AG10803 (cell line): Measurements from ENCODE around the gene WASL.

Experiments used
- DNase-seq: peaks from one replicate; pipeline ENCODE4 v3.0.0; 2010; ENCODE audit warnings: low read depth
- H3K4me3 ChIP-seq: 2 replicates; pipeline ENCODE4 v1.5.1; 2011; ENCODE audit warnings: mild to moderate bottlenecking, low read length, control low read depth
- TF ChIP-seq, protein P1 (sequence below): conservative IDR thresholded peaks from 2 replicates; pipeline ENCODE4 v1.5.1; 2011; ENCODE audit warnings: mild to moderate bottlenecking, low read length, control low read depth, inconsistent platforms

Gene WASL

DNA sequence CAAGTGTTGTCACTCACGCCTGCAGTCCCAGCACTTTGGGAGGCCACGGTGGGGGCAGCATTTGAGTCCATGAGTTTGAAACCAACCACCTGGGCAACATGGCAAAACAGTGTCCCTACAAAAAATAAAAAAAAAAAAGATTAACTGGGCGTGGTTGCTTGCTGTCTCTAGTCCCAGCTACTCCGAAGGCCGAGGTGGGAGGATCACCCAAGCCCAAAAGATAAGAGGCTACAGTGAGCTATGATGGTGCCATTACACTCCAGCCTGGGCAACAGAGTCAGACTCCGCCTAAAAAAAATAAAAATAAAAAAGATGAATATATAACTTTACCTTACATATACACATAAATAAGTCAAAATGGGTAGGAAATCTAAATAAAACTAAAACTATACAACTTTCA, 95.6 kb downstream of the WASL start:
- H3K4me3 ChIP-seq: no peak overlapping the region
- TF ChIP-seq, protein P1, sequence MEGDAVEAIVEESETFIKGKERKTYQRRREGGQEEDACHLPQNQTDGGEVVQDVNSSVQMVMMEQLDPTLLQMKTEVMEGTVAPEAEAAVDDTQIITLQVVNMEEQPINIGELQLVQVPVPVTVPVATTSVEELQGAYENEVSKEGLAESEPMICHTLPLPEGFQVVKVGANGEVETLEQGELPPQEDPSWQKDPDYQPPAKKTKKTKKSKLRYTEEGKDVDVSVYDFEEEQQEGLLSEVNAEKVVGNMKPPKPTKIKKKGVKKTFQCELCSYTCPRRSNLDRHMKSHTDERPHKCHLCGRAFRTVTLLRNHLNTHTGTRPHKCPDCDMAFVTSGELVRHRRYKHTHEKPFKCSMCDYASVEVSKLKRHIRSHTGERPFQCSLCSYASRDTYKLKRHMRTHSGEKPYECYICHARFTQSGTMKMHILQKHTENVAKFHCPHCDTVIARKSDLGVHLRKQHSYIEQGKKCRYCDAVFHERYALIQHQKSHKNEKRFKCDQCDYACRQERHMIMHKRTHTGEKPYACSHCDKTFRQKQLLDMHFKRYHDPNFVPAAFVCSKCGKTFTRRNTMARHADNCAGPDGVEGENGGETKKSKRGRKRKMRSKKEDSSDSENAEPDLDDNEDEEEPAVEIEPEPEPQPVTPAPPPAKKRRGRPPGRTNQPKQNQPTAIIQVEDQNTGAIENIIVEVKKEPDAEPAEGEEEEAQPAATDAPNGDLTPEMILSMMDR: no peak
- no peak for DNase-seq

DNA sequence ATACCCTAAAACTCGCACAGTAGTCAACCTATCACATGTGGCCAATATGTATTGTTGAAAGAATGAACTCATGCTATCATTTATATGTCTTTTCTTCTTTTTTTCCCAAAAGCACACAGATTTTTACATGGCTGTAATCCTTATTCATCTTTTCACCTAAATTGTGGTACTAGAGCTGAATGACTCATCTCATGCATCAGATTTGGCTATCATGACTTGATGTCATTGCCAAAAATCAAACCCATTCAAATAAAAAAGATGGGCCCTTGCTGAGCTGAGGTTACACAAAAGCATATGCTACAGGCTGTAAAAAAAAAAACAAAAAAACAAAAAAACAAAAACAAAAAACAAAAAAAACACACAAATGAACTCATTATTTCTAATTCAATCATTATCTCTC, 96.4 kb downstream of the WASL start:
- TF ChIP-seq, protein P1: no peak
- no peak for DNase-seq
- no peak overlapping the region for H3K4me3 ChIP-seq

DNA sequence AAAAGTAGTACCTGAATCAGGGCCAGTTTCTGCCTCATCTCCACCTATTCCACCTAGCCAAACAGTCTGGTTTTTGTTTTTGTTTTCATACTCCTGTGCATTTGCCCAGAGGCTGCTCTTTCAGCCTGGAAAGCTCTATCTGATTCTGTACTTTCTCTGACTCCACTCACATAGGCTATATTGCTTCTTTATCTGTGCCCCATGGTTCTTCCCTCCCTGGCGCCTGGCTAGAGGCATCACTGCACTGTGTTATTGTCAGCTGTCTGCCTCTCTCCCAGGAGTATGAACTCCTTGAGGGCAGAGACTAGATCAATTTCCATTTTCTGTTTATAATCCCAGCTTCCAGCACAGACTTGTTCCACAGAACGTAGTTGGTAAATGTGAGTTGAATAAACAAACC, 98.2 kb downstream of the WASL start:
- TF ChIP-seq, protein P1: no peak
- no peak for DNase-seq

DNA sequence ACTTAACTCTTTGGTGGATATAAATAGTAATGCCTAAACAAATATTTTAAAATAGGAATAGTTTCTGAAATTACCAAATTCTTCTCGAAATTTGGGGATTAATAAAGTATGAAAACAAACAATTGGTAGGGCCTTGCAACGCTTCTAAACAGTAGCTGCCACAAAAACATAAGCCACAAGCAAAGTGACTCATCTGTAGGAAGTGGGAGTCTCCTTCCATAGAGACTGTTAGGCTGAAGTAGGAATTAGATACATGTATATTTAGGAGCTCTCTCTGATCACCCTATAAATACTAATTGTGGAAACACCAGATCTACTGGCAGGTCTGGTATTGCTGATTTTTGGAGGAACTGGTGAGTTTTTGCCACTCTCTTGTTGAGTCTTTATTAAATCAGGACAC, 98.8 kb downstream of the WASL start:
- no peak for DNase-seq
- TF ChIP-seq, protein P1: no peak
- H3K4me3 ChIP-seq: no peak overlapping the region

More for the DNA sequence above, 98.2 kb downstream of the WASL start:
- H3K4me3 ChIP-seq: no peak overlapping the region

DNA sequence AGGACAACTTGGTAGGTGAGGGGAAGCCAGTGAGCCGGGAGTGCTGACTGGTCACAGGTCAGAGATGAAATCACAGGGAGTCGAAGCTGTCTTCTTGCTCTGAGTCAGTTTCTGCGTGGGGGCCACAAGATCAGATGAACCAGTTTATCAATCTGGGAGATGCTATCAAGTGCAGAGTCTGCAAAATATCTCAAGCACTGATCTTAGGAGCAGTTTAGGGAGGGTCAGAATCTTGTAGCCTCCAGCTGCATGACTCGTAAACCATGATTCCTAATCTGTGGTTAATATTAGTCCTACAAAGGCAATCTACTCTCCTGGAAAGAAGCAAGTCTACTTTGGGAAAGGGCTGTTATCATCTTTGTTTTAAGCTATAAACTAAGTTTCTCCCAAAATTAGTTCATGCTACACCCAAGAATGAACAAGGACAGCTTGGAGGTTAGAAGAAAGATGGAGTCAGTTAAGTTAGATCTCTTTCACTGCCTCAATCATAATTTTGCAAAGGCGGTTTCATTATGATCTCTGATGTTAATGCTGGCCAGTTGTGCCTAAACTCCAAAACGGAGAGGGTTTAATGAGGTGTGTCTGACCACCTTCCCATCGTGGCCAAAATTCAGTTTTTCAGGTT, 101.6 kb downstream of the WASL start:
- DNase-seq: no peak
- TF ChIP-seq, protein P1: no peak
- H3K4me3 ChIP-seq: no peak overlapping the region

DNA sequence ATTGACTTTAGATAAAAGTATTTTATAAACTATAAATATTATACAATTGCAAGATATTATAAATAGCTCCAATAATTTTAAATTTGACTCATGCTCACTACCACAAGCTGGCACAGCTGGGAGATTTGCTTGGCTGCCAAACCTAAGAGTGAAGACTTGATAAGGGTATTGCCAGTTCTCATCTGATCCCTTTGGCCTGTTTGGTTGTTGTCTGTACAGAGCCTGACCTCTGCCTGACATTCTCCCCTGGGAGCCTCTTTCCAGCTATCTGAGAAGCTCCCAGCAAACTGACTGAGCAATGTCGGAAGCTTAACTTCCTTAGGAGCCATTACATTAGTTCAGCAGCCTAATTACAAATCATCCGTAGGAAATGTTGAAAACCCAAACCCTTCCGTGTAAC, 103.3 kb downstream of the WASL start:
- no peak overlapping the region for H3K4me3 ChIP-seq
- TF ChIP-seq, protein P1: no peak
- DNase-seq: no peak
